NCI-H2107 treated with DMSO at 0.1 percent for 48 hours (cell line): ENCODE measurements around the gene SUCLG1.

ENCODE experiments used
- DNase-seq: peaks from one replicate; lab custom pipeline; 2025; ENCODE audit not compliant: unreplicated experiment; lab: John Stamatoyannopoulos, UW

SUCLG1 gene

GRCh38 chr2:84467389-84467788 lies 8.3 kb upstream of the SUCLG1 start:
- no peak for DNase-seq

DNA sequence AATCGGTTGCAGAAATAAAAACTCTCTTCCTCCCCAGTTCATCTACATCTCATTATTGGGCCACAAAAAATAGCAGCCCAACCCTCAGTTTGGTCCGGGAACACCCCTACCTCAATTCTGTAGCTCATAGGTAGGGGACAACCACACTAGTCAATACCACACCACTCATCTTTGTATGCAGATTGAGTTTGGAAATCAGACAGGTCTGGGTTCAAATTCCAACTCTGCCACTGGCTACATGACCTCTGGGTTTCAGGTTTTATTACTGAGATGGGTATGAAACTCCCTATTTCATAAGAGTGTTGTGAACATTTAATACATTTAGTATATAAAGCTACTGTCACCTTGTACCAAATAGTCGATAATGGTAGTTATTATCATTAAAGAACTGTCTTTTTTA lies 2.2 kb upstream of the SUCLG1 start:
- no peak for DNase-seq

GRCh38 chr2:84460670-84461069 lies 1.6 kb upstream of the SUCLG1 start:
- no peak for DNase-seq

GRCh38 chr2:84459944-84460429 lies 907 bp upstream of the SUCLG1 start:
- DNase-seq = no peak

- DNase-seq = no peak
These were observed 496 bp downstream of the SUCLG1 start for GRCh38 chr2:84458551-84459017.

DNA sequence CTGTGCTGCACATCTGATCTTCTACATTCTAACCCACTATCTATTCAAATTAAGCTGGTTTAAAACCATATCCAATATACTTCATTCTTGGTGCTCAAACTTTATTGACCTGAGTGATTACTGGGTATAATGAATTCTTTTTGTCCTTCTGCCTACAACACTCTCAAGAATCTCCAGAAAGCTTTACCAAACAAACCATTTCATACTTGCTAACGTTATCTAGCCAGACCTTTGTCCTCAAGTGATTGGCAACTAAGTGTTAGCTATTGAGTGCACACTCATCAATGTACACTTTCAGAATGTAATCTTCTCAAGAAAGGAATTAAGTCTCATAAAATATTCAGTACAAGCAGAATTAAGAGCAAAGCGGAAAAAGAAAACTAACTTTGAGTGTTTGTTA lies 1.4 kb downstream of the SUCLG1 start:
- no peak for DNase-seq

DNA sequence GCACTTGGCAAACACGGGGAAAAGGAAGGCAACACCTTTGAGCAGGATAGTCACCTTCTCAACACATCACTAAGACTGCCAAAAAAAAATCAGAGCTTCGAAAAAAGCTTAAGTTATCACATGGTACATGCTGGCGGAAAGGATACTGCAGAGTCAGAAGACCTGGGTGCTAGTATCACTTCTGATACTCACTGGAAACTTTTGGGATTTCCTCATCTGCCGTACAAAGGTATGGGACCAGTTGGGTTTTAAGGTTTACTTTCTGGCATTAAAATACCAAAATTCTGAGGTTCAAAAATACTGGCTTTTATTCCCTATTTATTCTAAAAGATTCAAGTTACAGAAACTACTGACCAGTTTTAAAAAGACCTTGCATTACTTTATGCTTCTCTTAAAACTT lies 2.9 kb downstream of the SUCLG1 start:
- DNase-seq = no peak

DNA sequence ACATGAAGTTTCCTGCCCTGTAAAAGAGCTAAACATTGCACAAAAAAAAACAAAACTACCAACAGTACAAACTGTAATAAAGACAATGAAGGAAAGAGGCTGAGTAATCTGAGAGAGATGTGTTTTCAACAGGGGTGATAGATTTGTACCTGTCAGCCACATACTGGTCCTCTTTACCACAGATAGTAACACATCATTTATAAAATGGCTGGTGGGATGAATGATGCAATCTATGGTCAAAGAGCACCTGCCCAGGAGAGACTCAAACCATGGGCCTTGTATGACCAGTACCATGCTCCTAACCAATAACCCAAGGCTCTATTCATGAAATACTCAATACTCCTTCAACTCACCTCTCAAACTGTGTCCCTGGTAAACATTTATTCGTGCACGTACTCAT lies 4.5 kb downstream of the SUCLG1 start:
- no peak for DNase-seq

- no peak for DNase-seq
These were observed 6.5 kb downstream of the SUCLG1 start for GRCh38 chr2:84452624-84453023.

DNA sequence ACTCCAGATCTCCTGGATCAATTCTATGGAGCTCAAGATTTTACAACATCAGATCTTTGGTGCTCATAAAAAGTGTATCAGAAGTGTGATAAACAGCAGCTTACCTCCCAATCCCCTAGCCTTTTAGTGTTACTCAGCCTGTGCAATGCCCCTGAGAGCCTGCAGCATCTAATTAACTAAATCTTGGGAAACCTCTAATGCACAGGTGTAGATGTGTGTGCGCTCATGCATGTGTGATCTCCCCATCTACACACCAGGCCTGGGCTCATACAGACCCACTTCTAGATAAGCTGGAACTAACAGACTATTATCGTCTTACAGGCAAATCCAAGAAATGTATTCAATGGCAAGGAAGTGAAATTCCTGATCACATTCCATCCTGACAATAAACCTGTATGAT lies 7.5 kb downstream of the SUCLG1 start:
- DNase-seq = no peak

GRCh38 chr2:84450288-84451227 lies 8.5 kb downstream of the SUCLG1 start:
- no peak for DNase-seq

DNA sequence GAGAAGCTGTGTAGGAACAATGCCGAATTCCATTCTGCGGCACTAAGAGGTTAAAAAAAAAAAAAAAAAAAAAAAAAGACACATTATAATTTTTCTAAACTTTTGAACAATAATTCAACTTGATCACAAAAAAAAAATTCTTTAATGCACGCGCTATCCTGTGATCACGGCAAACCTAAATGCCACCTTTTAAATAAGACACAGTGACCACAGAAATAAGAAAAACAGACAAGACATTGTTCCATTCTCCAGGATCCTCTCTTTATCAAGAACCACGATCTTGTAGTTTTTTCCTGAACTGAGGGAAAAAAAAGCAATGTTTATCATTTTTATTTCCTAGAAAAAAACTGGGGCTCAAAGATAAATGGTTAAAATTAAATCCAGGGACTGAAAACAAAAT lies 9.4 kb downstream of the SUCLG1 start:
- no peak for DNase-seq

DNA sequence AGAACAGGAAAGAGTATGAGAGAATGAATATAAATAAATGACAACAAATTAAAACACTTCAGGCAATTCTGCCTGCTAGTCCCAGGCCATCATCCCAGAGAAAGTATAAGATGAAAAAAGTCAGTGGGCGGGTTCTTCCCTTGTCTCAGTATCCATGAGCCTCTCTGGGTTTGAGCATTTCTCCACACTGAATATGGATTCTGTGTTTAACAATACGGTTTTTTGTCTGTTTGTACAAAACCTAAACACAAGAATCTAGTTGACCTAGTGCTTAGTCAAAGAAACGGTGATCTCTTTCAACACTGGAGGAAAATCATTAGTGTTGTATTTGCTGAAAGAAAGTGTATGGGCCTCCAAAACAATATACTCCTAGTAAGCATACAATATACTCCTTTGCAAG lies 10.0 kb downstream of the SUCLG1 start:
- no peak for DNase-seq

- no peak for DNase-seq
These were observed 15.6 kb downstream of the SUCLG1 start for GRCh38 chr2:84443477-84443876.

DNA sequence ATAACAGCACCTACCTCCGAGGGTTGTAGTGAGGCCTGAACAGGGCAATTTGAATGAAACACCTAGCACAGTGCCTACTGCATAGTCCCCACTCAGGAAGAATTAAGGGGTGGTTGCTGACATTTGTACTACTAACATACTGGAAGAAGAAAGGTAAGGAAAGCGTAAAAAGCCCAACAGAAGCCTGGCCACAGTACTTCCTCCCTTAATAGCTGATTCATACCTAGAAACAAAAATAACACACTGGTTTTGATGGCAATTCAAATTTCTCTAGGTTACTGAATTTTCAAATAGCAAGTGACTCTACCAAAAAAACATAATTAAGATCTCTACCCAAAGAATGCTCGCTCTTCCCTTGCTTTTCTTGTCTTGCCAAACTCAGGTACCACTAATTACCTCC lies 16.2 kb downstream of the SUCLG1 start:
- DNase-seq = no peak

- DNase-seq = no peak
These were observed 17.6 kb downstream of the SUCLG1 start for GRCh38 chr2:84441505-84441904.

DNA sequence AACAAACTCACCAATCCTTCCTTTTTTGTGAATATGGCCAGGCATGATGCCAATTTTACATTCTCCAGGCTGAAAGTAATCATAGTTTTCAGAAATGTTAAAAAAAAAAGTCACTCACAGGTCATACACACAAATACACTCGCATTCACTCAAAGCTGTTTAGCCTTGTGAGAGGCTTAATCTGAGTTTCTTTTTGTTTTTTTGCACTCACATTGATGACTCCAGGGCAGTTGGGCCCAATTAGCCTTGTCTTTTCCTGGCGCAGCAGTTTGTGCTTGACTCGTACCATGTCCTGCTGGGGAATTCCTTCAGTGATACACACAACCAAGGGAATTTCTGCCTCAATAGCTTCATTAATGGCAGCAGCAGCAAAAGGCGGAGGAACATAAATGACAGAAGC lies 18.0 kb downstream of the SUCLG1 start:
- no peak for DNase-seq

- no peak for DNase-seq
These were observed 23.6 kb downstream of the SUCLG1 start for GRCh38 chr2:84435345-84436025.

GRCh38 chr2:84429328-84429727 lies 29.8 kb downstream of the SUCLG1 start:
- no peak for DNase-seq

- DNase-seq = no peak
These were observed 31.6 kb downstream of the SUCLG1 start for GRCh38 chr2:84427235-84428138.

DNA sequence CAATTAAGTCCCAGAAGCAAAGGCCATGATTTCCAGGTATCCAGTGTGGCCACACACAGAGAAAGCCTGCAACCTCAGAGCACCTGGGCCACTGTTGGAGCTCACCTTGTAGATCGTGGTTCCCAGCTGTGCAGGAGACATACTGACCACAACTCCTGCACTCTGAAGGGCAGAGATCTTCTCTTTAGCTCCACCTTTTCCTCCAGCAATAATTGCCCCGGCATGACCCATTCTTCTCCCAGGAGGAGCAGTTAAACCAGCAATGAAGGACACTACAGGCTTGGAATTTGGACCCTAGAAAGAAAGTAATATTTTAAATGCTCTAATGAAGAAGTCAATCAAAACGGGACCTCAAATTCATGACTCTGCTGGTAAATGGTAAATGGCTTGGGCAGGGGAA lies 33.8 kb downstream of the SUCLG1 start:
- DNase-seq = no peak
